ENCODE results near the gene FAM180A.
"Not testable (repeated sequence)": the region's sequence is repeated elsewhere in the genome, so short reads cannot be mapped to it uniquely, and the experiment has no call there.

FAM180A gene

DNA sequence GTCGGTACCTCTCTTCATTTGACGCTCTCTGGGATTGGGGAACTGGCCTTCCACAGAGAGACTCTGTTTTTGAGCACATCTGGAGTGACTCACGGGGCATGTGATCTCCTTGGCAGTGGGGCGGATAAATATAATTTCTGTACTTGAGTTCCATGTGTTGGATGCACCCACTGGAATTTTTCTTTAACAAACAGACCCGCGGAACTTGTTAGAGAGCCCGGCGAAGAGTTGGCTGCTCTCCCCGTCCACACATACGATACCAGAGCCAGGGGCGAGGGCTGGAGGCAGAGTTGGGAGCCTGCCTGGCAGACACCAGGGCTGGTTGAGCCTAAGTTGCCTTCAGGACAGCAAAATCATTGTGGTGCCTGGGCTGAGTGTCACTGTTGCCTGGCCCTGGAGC, at the start of gene FAM180A:
TSS of gene FAM180A (minus strand) at position 44 of the 400 bp plus-strand sequence. CDS start 233 bp downstream, outside the sequence.
- DNase-seq: no peak
- in situ Hi-C loops (cut with MboI; ENCODE audit: low pct_unique_long_range_greater_than_20kb, low sequenced_read_pairs): no loop called here

DNA sequence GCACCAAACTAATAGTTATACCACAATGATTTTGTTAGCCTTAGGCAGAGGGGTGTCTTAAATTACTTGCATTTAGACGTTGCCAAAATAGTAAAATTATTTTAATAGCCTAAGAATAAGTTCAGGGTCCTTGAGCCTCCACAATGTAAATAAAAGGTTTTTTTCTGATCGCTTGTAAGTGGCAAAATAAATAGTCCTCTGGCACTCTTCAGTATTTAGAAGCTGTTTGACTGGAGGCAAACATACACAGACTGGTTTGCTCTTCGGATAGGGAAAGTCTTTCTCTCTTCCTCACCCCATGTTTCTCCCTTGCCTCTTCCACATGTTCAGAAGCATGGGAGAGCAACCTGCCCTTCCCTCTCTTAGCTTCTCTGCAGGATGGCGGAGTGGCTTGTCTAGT, 49.5 kb upstream of the FAM180A start:
- no peak for DNase-seq
- in situ Hi-C loops (cut with MboI; ENCODE audit: low pct_unique_long_range_greater_than_20kb, low sequenced_read_pairs): no loop called here

DNA sequence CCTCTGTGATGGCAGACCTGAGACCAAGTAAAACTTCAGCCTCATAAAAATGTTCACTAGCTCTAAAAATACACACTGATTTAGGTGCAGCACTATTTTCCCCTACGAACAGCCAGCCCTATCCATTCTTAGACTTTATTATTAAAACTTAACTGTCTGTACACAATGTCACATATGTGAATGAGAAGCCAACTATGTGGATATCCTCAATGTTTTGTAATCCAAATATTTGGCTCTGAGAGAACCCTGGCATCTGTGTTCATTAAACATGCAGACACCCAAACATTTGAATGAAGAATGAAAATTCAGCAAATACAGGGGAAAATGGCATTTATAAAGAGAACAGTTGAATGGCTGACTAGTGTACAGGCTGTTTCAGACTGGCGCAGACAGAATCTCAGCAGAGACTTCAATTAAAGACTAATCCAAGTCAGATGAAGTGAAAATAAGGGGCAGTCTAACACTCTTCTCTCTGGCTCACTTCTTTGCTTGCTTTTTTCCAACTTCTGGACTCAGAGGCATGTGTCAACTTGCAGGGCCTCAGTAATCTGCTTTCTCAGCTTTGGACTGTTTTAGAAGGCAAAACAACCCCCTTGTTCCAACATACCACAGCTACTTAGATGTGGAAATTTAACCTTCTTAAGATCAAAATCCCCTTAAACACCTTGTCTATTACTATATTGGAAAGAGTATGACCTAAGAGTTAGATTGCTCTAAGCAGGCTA, 47.4 kb upstream of the FAM180A start:
- in situ Hi-C loops (cut with MboI; ENCODE audit: low pct_unique_long_range_greater_than_20kb, low sequenced_read_pairs): no loop called here
- DNase-seq: no peak

DNA sequence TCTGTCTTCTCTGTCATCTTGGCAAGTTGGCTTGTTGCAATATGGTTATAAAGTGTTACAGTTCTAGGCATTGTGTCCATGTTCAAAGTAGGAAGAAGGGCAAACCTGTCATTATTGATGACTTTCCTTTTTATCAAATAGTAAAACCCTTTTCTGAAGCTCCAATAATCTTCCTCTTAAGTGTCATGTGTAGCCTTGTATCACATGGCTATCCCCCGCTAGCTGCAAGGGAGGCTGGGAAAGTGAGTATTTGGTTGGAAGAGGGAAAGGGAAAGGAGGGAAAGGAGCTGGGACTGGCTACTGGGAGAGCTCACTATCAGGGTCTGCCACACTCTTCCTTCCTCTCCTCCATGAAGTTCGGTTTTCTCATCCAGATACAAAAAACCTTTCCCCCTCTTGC, 45.2 kb upstream of the FAM180A start:
- no peak for DNase-seq
- in situ Hi-C loops (cut with MboI; ENCODE audit: low pct_unique_long_range_greater_than_20kb, low sequenced_read_pairs): no loop called here

DNA sequence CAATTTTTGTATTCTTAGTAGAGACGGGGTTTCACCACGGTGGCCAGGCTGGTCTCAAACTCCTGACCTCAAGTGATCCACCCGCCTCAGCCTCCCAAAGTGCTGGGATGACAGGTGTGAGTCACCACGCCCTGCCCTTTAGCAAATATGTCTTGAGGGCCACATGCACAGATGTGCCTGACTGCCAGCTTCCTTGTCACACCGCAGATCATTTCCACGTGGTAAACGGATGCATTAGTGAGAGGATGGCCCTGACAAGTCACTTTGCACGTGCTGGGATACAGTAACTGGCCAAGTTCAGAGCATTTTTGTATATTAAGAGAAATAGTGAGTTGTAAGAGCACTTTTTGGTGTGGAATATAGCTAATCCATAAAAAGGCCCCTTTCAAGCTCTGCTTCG, 44.3 kb upstream of the FAM180A start:
- DNase-seq: no peak
- in situ Hi-C loops (cut with MboI; ENCODE audit: low pct_unique_long_range_greater_than_20kb, low sequenced_read_pairs): no loop called here

DNA sequence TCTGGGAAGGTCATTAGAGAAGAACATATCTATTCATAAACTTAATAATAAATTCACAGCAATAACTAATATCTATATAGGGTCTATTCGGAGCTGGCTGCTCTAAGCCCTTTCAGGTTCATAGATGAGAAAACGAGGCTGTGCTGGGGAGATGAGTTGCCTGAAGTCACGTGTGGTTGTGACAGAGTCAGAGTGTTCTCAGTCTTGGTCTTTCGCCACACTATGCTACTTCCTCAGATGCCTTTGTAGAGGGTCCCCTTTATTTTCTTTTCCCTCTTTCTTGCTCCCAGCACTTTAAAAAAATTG, 43.7 kb upstream of the FAM180A start:
- in situ Hi-C loops (cut with MboI; ENCODE audit: low pct_unique_long_range_greater_than_20kb, low sequenced_read_pairs): no loop called here
- no peak for DNase-seq

DNA sequence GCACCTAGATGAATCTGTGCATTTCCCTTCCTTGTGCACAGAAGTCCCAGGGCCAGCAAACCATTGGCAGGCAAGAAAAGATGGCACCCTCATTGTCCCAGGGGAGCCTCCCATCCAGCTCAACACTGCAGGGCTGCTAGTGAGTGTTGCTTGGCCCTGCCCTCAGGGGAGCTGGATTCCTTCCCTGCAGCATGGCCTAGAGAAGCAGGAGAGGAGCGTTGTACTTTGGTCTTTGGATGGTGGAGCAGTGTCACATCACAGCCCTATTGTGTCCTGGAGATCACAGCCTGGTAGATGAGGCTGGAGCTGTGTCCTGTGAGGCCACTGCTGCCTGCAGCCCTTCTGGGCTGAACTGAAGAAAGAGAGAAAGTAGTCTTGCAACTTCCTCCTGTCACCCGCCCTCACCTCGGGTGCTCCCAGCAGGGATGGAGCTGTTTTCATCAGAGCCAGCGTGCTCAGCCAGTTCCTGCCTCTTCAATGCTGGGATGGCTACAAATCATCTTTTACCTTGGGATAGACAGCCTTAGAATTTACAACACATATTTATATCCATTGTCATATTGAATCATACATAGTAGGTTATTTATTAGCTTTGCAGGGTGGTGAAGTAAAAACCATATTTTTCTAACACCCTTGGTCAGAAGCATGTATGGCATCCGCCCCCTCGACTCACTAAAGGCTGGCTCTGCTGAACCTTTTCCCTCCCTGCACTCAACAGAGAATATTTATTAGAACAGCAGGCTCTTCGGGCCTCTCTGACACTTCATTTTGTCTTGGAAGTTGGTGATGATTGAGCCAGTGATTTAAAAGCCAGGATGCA, 43.1 kb upstream of the FAM180A start:
- no peak for DNase-seq
- in situ Hi-C loops (cut with MboI; ENCODE audit: low pct_unique_long_range_greater_than_20kb, low sequenced_read_pairs): no loop called here

DNA sequence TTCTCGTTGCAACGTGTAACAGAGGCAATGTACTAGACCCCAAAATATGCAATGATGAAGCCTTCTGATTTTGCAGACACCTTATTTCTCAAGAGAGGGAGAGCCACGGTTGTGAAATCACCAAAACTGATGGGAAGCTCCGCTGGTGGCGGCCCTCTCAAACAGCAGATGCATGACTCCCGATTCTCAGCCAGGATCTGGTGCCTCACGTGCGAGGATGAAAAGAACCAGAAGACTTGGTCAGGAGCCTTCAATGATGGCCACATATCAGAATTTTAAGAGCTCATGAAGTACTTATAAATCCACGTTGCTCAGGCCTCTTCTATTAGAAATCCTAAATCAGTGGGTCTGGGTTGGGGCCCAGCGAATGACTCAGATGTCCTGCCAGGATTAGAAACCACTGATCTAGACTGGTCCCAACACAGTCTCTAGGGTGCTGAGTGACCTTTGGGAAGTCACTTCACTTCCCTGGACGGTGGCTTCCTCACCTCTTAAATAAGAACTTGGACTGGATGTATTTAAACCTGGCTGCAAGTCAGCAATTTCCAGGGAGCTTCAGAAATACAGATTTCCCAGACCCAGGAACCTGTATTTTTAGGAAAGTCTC, 41.9 kb upstream of the FAM180A start:
- DNase-seq: no peak
- in situ Hi-C loops (cut with MboI; ENCODE audit: low pct_unique_long_range_greater_than_20kb, low sequenced_read_pairs): no loop called here

DNA sequence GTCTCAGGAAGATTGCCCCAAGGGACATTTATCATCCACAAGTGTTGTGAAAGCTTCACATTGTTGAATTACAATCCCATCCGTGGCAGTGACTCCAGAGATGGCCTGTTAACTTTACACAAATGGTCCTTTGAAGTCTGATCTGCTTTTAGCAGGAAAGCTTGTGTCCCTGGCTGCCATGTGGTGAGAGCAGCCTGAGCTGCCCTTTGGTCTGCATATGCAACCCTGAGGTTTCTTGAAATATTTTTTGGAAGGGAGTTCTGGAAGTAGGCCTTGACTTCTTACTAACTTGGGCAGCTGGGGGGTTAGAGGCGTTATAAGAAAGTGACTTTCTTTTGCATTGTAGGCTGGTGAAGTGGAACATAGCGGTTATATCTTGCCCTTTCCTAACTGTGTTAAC, 41.3 kb upstream of the FAM180A start:
- in situ Hi-C loops (cut with MboI; ENCODE audit: low pct_unique_long_range_greater_than_20kb, low sequenced_read_pairs): no loop called here
- DNase-seq: no peak

DNA sequence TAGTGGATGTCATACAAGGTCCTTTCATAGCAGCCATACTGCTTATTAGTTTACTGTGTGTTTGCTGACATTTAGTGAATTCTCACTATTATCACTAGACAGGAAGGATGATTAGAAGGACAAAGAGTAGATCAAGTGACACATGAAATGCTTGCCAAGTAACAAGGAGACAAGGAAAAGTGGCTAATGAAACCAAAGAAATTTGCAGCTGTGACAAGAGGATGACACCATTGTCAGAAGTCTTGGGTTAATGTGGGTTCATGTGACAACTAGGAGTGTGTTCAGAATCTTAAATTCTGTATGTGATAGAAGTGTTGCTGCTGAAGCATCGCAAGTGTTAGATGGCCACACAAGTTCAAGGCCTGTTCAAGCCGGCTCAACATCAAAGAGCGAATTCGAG, 40.8 kb upstream of the FAM180A start:
- no peak for DNase-seq

DNA sequence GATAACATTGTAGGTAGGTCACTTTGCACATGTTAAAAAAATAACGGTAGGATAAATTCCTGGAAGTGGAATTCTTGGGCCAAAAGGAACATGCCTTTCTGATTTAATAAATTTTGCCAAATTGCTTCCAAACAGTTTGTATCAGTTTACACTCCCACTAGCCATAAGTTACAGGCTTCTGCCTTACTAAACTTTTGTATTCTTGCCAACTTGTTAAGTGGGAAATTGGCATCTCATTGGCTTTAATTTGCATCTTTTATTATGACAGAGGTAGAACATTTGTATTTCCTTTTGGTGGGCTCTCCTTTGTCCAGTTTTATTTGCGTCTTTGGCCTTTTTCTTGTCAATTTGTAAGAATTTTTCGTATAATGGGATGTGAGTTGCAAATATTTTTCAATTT, 38.3 kb upstream of the FAM180A start:
- DNase-seq: no peak
- in situ Hi-C loops (cut with MboI; ENCODE audit: low pct_unique_long_range_greater_than_20kb, low sequenced_read_pairs): no loop called here

More for the DNA sequence above, 40.8 kb upstream of the FAM180A start:
- in situ Hi-C loops (cut with MboI; ENCODE audit: low pct_unique_long_range_greater_than_20kb, low sequenced_read_pairs): no loop called here

DNA sequence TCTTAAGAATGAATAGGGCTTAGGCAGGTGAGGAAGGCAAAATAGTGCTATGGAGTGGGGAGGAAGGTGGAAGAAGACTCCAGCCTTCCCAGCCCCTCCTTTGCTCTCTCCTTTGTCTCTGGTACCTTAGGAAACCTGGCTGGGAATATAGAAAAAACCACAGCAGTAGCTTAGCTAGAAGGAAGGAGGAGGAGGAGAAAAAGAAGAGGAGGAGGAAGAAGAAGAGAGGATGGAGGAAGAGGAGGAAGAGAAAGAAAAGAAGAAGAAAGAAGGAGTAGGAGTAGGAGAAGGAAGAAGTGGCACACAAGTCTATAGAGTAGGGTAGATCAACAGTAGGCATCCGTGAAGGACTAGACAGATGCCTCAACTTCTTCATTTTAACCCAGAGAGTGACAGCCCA, 36.5 kb upstream of the FAM180A start:
- no peak for DNase-seq
- in situ Hi-C loops (cut with MboI; ENCODE audit: low pct_unique_long_range_greater_than_20kb, low sequenced_read_pairs): no loop called here

DNA sequence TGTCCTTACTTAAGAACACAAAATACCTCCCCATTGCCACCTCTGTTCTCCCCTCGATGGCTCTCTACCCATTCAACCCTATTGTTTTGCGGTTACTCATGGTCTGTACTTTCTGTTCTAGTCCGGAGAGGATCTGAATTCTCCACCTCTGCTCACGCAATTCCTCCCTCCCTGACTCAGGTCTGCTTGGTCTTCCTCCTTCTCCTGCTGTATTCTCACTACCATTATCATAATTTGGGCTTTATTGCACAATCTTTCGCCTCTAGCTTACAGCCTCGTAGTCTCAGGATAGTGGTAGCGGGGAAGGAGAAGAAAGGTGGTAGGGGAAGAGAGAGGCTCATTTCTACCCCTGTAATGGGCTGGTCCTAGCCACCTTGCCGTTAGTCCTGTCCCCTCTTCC, 35.4 kb upstream of the FAM180A start:
- in situ Hi-C loops (cut with MboI; ENCODE audit: low pct_unique_long_range_greater_than_20kb, low sequenced_read_pairs): no loop called here
- no peak for DNase-seq

DNA sequence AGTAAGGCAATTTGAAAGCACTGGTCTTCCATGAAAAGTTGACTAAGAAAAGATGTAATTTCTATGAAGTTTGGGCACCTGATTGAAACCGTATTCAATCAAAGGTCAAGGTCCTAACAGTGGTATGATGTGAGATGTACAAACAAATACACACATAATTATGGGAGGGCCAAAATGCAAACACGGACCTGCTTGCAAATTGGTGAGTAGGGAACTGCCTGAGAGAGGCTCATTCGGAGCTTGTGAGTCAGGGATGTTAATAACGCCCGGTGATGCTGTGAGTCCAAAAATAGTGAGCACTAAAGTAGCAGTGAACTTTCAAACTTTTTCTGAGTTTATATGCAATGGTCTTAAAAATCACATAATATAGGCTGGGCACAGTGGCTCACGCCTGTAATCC, 34.2 kb upstream of the FAM180A start:
- in situ Hi-C loops (cut with MboI; ENCODE audit: low pct_unique_long_range_greater_than_20kb, low sequenced_read_pairs): no loop called here
- DNase-seq: no peak

DNA sequence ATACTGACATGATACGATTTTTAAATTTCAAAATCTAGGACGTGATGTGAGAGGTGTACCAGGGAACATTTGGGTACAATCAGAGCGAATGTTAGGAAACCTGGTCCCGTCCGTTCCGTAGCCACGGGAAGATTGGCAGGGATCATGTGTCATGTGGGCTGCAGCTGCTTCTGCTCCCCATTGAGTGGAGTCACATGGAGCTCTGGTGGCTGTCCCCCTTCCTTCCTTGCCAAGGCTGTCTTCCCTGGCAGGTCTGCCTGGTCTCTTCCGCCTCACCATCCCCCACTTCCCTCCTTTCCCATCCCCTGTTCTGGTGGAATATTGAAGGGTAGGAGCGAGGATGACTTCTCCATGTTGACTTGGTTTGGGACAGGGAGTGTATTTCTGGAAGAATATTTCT, 33.8 kb upstream of the FAM180A start:
- in situ Hi-C loops (cut with MboI; ENCODE audit: low pct_unique_long_range_greater_than_20kb, low sequenced_read_pairs): no loop called here
- no peak for DNase-seq

DNA sequence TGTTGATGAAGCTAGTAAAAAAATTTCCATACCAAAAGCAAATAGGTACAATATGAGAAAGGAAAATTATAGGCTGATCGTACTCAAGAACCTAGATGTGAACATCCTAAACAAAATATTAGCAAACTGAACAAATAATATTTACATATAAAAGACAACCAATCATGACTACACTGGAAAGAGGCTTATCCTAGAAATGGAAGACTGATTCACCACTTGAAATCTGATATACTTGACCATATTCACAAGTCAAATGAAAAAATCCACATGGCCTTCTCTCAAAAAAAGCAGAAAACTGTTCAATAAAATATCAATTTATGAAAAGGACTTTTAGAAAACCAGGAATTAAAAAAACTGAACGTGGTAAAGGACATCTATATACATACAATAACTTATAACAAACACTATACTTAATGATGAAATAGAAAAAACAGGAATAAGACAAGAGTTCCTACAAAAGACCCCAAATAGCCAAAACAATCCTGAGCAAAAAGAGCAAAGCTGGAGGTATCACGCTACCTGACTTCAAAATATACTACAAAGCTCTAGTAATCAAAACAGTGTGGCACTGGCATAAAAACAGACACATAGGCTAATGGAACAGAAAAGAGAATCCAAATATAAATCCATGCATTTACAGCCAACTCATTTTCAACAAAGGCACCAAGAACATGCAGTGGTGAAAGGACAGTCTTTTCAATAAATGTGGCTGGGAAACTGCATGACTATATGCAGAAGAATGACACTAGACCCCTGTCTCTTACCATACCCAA, 29.2 kb upstream of the FAM180A start:
- DNase-seq: no peak
- in situ Hi-C loops (cut with MboI; ENCODE audit: low pct_unique_long_range_greater_than_20kb, low sequenced_read_pairs): no loop called here

DNA sequence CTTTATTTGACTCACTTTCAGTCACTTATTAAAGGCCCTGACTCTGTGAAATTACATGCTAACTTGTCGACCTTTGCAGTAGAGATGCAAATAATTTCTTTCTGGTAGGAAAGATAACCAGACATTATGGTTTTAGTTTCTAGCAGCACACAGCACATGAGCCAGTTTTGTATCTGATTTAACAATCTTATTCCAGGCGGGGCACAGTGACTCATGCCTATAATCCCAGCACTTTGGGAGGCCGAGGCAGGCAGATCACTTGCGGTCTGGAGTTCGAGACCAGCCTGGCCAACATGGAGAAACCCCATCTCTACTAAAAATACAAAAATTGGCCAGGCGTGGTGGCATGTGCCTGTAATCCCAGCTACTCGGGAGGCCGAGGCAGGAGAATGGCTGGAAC, 27.3 kb upstream of the FAM180A start:
- DNase-seq; in situ Hi-C loops (cut with MboI; ENCODE audit: low pct_unique_long_range_greater_than_20kb, low sequenced_read_pairs): not testable (repeated sequence)

DNA sequence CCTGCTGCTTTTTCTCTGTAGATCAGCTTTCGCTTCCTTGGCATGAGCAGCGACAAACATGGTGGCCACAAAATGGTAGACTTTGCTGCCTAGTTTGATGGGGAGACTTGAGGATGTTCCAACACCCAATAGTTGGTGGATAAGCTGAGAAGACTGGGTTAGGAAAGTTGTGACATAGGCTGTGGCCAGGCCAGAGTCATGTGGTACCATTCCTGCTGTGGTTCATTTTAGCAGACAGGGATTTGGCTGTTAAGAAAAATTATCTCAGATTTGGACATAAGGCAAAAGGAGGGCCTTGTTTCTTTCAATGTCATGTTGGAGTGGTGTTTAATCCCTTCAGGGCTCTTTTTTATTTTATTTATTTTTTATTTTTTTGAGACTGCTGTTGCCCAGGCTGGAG, 26.6 kb upstream of the FAM180A start:
- no peak for DNase-seq
- in situ Hi-C loops (cut with MboI; ENCODE audit: low pct_unique_long_range_greater_than_20kb, low sequenced_read_pairs): no loop called here

DNA sequence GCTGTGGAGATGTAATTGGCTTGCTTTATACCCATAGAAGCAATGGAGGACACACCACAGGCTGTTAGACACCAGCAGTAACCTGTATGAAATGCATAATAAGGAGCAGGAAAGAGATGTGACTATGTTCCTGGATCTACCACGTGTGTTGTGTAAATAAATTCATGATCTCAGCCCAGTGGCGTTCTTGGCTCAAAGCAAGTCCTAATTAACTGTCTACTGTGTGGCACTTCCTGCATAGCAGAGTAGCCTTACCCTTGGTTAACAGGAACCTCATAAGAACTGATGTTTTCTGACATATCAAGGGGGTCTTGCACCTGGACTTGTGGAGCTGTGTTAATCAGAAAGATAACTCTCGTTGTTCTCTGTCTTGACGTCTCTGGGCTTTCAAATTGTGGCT, 25.7 kb upstream of the FAM180A start:
- DNase-seq: no peak
- in situ Hi-C loops (cut with MboI; ENCODE audit: low pct_unique_long_range_greater_than_20kb, low sequenced_read_pairs): no loop called here

DNA sequence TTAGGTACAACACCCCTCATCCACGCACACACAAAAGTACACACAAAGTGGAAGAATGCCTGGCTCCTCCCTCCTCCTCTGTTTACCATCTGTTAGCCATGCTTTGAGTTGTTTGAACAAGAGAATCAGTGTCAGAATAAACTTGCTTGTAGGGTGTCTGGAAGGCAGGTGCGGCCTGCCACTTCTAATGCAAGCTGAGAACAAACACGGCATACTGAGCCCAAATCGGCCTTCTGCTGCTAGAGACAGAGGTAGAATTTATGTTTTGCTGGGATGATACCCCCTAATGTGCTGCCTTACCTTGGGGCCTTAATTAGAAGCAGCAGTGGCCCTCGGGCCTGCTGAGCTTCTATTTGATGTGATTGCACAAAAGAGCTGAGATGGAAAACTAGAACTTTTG, 24.9 kb upstream of the FAM180A start:
- DNase-seq: no peak
- in situ Hi-C loops (cut with MboI; ENCODE audit: low pct_unique_long_range_greater_than_20kb, low sequenced_read_pairs): no loop called here
